ENCODE results near the gene THAP4. TPM values are rescaled to one million over a fixed set of nuclear protein-coding genes. Genes with fewer than 3 reads are reported as not detected.

Gene THAP4
- total and polyA plus RNA-seq, 2 of the 13 experiments (the other 11 are each of a cell fraction or from before 2014, with no cell fraction given) = 59.7 to 75.7 TPM

DNA sequence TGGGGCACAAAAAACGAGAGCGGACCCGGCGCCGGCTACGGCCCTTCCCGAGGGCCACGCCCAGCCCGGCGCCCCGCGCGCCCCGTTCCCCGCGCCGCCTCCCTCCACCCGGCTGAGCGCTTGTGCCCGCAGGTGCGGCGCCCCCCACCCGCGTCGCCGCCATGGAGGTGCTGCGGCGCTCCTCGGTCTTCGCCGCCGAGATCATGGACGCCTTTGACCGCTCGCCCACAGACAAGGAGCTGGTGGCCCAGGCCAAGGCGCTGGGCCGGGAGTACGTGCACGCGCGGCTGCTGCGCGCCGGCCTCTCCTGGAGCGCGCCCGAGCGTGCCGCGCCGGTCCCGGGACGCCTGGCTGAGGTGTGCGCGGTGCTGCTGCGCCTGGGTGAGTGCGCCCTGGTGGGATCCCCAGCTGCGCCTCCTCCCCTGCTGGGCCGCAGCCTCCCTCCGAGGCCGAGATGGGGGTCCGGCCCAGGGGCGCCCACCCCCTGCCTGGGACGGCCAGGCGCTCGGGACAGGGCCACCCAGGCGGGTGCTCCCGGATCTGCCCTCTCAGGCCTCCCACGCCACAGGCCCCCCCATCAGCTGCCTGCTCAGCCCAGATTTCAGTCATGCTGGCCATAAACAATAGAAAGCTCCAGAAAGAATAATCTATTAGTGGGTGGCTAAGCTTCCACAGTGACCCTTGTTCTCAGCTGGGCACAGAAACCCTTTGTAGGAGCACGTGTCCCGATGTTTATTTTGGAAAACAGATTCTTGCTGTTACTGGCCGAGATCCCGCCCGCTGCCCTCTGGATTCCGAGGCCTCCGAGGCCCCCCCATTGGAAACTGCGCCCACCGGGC lies 77.4 kb downstream of the THAP4 start (continued):
- no peak for TF ChIP-seq MLLT10 (CRISPR knock-in tag; IDR thresholded peaks at IDR 0.05)
- peak; percentile 30; the same call in 1 of the 2 replicates for TF ChIP-seq ISL2 (CRISPR knock-in tag; IDR thresholded peaks at IDR 0.05)
- TF ChIP-seq FOXA3 (CRISPR knock-in tag; IDR thresholded peaks at IDR 0.05) = peak; percentile 55
- TF ChIP-seq ZBTB1 (CRISPR knock-in tag; IDR thresholded peaks at IDR 0.05; ENCODE audit: borderline replicate concordance) = no peak
- no peak for TF ChIP-seq FIP1L1 (IDR thresholded peaks at IDR 0.05; ENCODE audit: borderline replicate concordance, insufficient read depth, low read depth, low read length)
- no peak for TF ChIP-seq ZNF446 (CRISPR knock-in tag; IDR thresholded peaks at IDR 0.05)
- no peak for TF ChIP-seq ZNF703 (CRISPR knock-in tag; IDR thresholded peaks at IDR 0.05; ENCODE audit: borderline replicate concordance)
- TF ChIP-seq, protein P1, sequence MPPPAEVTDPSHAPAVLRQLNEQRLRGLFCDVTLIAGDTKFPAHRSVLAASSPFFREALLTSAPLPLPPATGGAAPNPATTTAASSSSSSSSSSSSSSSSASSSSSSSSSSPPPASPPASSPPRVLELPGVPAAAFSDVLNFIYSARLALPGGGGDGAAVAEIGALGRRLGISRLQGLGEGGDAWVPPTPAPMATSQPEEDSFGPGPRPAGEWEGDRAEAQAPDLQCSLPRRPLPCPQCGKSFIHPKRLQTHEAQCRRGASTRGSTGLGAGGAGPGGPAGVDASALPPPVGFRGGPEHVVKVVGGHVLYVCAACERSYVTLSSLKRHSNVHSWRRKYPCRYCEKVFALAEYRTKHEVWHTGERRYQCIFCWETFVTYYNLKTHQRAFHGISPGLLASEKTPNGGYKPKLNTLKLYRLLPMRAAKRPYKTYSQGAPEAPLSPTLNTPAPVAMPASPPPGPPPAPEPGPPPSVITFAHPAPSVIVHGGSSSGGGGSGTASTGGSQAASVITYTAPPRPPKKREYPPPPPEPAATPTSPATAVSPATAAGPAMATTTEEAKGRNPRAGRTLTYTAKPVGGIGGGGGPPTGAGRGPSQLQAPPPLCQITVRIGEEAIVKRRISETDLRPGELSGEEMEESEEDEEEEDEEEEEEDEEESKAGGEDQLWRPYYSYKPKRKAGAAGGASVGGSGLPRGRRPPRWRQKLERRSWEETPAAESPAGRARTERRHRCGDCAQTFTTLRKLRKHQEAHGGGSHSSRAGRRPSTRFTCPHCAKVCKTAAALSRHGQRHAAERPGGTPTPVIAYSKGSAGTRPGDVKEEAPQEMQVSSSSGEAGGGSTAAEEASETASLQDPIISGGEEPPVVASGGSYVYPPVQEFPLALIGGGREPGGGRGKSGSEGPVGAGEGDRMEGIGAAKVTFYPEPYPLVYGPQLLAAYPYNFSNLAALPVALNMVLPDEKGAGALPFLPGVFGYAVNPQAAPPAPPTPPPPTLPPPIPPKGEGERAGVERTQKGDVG (CRISPR knock-in tag; IDR thresholded peaks at IDR 0.05; ENCODE audit: borderline replicate concordance) = no peak
- peak; percentile 24; the same call in 1 of the 2 replicates for TF ChIP-seq DMAP1 (CRISPR knock-in tag; IDR thresholded peaks at IDR 0.05)
- TF ChIP-seq NFIB (CRISPR knock-in tag; IDR thresholded peaks at IDR 0.05; ENCODE audit: borderline replicate concordance) = no peak
- TF ChIP-seq ZNF383 (CRISPR knock-in tag; IDR thresholded peaks at IDR 0.05; ENCODE audit: borderline replicate concordance) = no peak
- no peak; the same call in 1 of the 2 replicates for TF ChIP-seq KAT7 (CRISPR knock-in tag; IDR thresholded peaks at IDR 0.05; ENCODE audit: borderline replicate concordance)
- TF ChIP-seq, protein P2, sequence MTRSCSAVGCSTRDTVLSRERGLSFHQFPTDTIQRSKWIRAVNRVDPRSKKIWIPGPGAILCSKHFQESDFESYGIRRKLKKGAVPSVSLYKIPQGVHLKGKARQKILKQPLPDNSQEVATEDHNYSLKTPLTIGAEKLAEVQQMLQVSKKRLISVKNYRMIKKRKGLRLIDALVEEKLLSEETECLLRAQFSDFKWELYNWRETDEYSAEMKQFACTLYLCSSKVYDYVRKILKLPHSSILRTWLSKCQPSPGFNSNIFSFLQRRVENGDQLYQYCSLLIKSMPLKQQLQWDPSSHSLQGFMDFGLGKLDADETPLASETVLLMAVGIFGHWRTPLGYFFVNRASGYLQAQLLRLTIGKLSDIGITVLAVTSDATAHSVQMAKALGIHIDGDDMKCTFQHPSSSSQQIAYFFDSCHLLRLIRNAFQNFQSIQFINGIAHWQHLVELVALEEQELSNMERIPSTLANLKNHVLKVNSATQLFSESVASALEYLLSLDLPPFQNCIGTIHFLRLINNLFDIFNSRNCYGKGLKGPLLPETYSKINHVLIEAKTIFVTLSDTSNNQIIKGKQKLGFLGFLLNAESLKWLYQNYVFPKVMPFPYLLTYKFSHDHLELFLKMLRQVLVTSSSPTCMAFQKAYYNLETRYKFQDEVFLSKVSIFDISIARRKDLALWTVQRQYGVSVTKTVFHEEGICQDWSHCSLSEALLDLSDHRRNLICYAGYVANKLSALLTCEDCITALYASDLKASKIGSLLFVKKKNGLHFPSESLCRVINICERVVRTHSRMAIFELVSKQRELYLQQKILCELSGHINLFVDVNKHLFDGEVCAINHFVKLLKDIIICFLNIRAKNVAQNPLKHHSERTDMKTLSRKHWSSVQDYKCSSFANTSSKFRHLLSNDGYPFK (CRISPR knock-in tag; IDR thresholded peaks at IDR 0.05; ENCODE audit: borderline replicate concordance) = no peak; the same call in 1 of the 2 replicates
- TF ChIP-seq, protein P3, sequence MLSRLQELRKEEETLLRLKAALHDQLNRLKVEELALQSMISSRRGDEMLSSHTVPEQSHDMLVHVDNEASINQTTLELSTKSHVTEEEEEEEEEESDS (CRISPR knock-in tag; IDR thresholded peaks at IDR 0.05; ENCODE audit: borderline replicate concordance) = no peak
- TF ChIP-seq HOXA7 (CRISPR knock-in tag; IDR thresholded peaks at IDR 0.05) = no peak
- no peak for TF ChIP-seq ZNF24 (IDR thresholded peaks at IDR 0.05)
- TF ChIP-seq RBM22 (optimal IDR thresholded peaks at IDR 0.05; ENCODE audit: low read length) = no peak
- peak; percentile 61; the same call in 1 of the 2 replicates for TF ChIP-seq HIVEP1 (CRISPR knock-in tag; IDR thresholded peaks at IDR 0.05)
- TF ChIP-seq MTF2 (CRISPR knock-in tag; IDR thresholded peaks at IDR 0.05; ENCODE audit: borderline replicate concordance) = 0 out of 2 replicates have a peak, but pooled peaks have one; percentile 29
- TF ChIP-seq, protein P4, sequence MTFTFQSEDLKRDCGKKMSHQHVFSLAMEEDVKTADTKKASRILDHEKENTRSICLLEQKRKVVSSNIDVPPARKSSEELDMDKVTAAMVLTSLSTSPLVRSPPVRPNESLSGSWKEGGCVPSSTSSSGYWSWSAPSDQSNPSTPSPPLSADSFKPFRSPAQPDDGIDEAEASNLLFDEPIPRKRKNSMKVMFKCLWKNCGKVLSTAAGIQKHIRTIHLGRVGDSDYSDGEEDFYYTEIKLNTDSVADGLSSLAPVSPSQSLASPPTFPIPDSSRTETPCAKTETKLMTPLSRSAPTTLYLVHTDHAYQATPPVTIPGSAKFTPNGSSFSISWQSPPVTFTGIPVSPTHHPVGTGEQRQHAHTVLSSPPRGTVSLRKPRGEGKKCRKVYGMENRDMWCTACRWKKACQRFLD (CRISPR knock-in tag; IDR thresholded peaks at IDR 0.05; ENCODE audit: borderline replicate concordance) = no peak; the same call in 1 of the 2 replicates
- TF ChIP-seq NR2F1 (CRISPR knock-in tag; IDR thresholded peaks at IDR 0.05) = no peak
